Stimulated activated CD4-positive, alpha-beta T cell treated with anti-CD3 and anti-CD28 coated beads, Interleukin-1b, Interleukin-23, amount 100 ng/mL, for 48 hours (primary cell): ENCODE results near the gene CDK1.

Experiments used
- DNase-seq: peaks from one replicate; pipeline ENCODE4 v3.0.0-alpha.2; 2020

The CDK1 gene

GRCh38 chr10:60778214-60778970 is at the start of gene CDK1:
CDK1 (plus strand) TSS chr10:60778478; CDS start chr10:60780166, 1,688 bp downstream.
- DNase-seq = peak; percentile 97

GRCh38 chr10:60729106-60729505 is 49.2 kb upstream of the CDK1 start:
- no peak for DNase-seq

- no peak for DNase-seq
These were observed 47.0 kb upstream of the CDK1 start for GRCh38 chr10:60731134-60731885.

- DNase-seq = no peak
These were observed 46.0 kb upstream of the CDK1 start for GRCh38 chr10:60732198-60732806.

- no peak for DNase-seq
These were observed 45.3 kb upstream of the CDK1 start for GRCh38 chr10:60732807-60733516.

GRCh38 chr10:60733517-60733822 is 44.8 kb upstream of the CDK1 start:
- DNase-seq = peak; percentile 16

- no peak for DNase-seq
These were observed 44.5 kb upstream of the CDK1 start for GRCh38 chr10:60733826-60734225.

GRCh38 chr10:60734226-60734625 is 44.1 kb upstream of the CDK1 start:
- DNase-seq = no peak

GRCh38 chr10:60735244-60735643 is 43.0 kb upstream of the CDK1 start:
- no peak for DNase-seq

GRCh38 chr10:60737242-60737641 is 41.0 kb upstream of the CDK1 start:
- no peak for DNase-seq

GRCh38 chr10:60739558-60739957 is 38.7 kb upstream of the CDK1 start:
- no peak for DNase-seq

- no peak for DNase-seq
These were observed 35.8 kb upstream of the CDK1 start for GRCh38 chr10:60742512-60742911.

GRCh38 chr10:60747817-60748469 is 30.3 kb upstream of the CDK1 start:
- no peak for DNase-seq

GRCh38 chr10:60753152-60753551 is 25.1 kb upstream of the CDK1 start:
- no peak for DNase-seq

GRCh38 chr10:60753817-60754216 is 24.5 kb upstream of the CDK1 start:
- no peak for DNase-seq

- DNase-seq = no peak
These were observed 20.8 kb upstream of the CDK1 start for GRCh38 chr10:60757420-60757895.

- DNase-seq = no peak
These were observed 19.1 kb upstream of the CDK1 start for GRCh38 chr10:60759181-60759580.

GRCh38 chr10:60760711-60761210 is 17.5 kb upstream of the CDK1 start:
- no peak for DNase-seq

- no peak for DNase-seq
These were observed 15.7 kb upstream of the CDK1 start for GRCh38 chr10:60762554-60762953.

- DNase-seq = no peak
These were observed 10.9 kb upstream of the CDK1 start for GRCh38 chr10:60767424-60767823.

- no peak for DNase-seq
These were observed 8.9 kb upstream of the CDK1 start for GRCh38 chr10:60769406-60769805.

- no peak for DNase-seq
These were observed 523 bp upstream of the CDK1 start for GRCh38 chr10:60777696-60778213.
